HL-60/S4 (cell line): ENCODE results near the gene HSH2D.
"Not testable (repeated sequence)": the region's sequence is repeated elsewhere in the genome, so short reads cannot be mapped to it uniquely, and the experiment has no call there.

Experiments used
- in situ Hi-C: fragments of 300-500 bp; cut with MboI; formaldehyde crosslinking; loops from 2 replicates; pipeline ENCODE4 v1.14.3; 2022; ENCODE audit warnings: low sequenced_read_pairs

HSH2D gene

DNA sequence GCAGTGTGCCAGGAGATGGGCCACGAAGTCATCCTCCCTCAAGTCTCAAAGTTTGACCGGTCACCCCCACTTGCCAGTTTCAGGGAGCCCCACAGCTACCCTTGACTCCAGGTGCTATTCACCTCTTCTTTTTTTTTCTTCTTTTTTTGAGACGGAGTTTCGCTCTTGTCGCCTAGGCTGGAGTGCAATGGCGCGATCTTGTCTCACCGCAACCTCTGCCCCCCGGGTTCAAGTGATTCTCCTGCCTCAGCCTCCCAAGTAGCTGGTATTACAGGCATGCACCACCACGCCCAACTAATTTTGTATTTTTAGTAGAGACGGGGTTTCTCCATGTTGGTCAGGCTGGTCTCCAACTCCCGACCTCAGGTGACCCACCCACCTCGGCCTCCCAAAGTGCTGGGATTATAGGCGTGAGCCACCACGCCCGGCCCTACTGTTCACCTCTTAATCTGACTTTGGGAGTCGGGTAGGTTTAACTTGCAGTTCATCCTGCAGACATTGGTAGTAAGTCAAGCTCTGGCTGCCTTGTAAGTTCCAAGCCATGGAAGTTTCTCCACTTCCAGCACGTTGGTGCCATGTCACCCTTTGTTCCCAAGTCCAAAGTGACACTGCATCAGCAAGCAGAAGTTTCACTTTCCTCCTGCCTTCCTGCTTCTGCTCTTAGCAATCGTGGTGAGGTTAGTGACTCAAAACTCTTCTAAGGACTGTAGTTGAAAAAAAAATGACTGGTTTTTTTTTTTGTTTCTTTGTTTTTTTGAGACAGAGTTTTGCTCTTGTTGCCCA lies 24.2 kb upstream of the HSH2D start:
- in situ Hi-C loops = not testable (repeated sequence)

DNA sequence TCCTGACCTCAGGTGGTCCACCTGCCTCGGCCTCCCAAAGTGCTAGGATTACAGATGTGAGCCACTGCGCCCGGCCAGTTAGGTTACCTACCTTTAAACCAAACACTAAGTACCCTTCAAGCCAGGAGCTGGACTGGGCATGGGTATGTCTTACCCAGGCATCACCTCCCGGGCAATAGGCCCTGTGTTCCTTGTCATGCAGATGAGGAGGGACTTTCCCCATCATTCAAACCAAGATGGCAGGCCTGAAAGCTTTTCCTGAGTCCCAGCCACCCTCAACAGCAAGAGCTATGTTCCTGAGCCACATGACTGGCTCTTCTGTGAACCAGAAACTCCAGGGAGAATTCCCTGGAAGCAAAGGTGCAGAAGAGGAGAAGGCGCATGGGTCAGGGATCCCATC lies 22.3 kb upstream of the HSH2D start:
- in situ Hi-C loops = no loop called here

DNA sequence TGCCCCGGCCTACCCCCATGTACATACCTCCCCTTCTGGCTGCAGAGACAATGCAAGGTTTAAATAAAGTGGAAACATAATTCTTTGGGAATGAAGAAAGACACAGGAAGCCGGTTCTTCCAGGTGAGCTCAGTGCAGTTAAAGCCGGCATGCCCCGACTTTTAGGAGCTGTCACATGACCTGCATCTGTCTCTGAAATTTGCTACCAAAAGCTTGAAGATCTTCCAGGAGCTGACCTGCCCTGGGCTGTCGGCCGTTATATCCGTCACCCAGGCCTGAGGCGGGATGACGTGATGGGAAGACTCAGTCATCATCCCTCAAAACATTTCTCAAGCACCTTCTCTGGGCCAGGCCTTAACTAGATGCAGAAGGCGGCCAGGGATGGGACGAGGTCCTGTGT lies 21.5 kb upstream of the HSH2D start:
- in situ Hi-C loops = no loop called here

DNA sequence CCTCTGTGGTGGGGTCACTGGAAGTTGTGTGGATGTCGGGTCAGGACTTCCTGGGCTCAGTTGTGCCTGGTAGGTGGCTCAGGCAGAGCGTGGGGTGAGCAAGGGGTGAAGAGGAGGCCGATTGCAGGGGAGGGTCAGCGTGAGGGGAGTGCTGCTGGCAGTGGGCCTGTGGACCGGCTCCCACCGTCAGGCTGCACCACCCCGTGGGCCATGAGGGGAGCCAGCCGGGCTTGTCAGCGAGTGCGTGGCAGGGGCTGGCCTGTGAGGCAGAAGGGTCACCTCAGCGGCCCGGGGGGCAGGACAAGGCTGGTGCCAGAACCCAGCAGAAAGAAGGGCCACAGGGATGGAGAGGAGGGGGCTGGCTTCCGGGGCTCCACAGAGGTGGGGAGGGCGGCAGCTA lies 18.5 kb upstream of the HSH2D start:
- in situ Hi-C loops = no loop called here

DNA sequence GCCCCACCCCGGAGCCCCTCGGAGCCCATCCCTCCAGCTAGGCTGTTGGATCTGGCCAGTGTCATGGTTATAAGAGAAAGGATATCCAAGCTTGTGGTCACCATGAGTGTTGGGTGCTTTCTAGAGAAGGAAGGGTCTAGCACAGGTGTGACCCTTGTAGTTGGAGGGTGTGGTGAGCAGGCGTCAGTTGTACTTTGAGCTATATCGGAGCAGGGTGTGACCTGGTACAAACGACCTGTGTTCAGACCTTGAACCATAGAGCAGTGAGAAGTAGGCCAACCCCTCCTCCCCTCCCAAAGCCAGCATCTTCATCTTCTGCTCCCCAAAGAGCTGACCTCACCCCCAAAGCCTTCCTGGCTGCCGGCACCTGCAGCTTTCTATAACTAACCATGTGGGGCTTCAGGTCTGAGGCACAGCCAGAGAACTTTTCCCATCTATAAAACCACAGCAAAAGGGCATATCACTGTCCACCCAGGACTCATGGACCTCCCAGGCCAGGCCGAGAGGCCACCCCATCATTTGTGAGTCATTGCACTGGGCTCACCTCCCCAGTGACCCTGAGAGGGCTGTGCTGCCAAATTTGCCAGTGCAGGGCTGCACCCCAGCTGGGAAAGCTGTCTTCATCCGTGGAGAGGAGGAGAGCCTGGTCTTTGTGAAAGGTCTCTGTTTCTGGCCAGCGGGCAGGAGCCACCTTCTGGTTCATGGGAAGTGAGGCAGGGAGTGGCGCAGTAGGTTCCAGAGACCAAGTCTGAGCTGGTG lies 17.6 kb upstream of the HSH2D start:
- in situ Hi-C loops = no loop called here

DNA sequence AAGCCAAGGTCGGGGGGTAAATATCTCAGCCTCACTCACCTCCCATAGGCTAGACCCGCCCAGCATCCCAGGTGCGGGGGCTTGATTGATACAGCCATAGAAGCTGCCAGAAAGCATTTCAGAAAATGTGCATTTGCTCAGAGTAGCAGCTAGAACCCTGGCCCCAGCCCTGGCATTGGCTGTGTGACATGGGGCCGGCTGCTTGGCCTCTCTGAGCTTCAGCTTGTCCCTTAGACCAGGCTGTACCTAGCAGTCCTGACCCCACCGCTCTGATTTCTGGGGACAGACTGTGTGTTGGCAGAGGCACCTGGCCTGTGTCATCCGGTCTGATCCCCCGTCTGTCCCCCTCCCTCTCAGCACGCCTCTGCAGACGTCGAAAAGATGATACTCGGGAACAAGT lies 16.4 kb upstream of the HSH2D start:
- in situ Hi-C loops = no loop called here

DNA sequence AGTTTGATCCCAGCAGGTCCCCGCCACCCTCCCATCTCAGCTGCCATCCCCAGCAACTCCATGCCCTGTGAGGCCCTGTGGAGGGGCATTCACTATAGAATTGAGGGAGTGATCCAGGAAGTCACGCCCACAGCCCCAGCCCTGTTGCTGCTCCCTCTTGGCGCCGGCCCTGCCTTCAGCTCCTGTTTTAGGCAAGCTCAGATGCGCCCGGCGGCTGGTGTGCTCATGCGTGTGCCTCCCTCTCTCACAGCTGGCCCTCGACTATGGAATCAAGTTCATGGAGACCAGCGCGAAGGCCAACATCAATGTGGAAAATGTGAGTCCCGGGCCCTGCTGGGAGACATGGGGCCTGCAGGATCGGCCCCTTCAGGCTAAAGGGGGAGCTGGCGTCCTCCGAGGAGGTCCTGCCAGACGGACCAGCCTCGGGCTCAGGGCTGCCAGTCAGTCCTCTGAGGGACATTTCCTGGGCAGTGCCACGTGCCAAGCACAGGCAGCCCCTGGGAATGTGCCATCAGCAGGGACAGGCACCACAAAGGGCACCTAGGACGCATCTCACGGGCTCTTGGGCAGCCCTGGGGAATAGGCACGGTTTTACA lies 15.6 kb upstream of the HSH2D start:
- in situ Hi-C loops = no loop called here

DNA sequence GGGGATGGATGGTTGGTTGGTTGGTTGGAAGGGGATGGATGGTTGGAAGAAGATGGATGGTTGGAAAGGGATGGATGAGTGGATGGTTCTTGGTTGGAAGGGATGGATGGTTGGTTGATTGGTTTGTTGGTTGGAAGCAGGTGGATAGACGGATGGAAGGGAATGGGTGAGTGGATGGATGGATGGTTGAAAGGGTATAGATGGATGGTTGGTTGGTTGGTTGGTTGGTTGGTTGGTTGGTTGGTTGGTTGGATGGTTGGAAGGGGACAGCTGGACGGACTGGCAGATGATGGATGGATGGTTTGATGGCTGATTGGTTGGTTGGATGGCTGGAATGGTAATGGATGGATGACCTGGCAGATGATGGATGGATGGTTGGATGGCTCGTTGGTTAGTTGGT lies 11.8 kb upstream of the HSH2D start:
- in situ Hi-C loops = no loop called here

DNA sequence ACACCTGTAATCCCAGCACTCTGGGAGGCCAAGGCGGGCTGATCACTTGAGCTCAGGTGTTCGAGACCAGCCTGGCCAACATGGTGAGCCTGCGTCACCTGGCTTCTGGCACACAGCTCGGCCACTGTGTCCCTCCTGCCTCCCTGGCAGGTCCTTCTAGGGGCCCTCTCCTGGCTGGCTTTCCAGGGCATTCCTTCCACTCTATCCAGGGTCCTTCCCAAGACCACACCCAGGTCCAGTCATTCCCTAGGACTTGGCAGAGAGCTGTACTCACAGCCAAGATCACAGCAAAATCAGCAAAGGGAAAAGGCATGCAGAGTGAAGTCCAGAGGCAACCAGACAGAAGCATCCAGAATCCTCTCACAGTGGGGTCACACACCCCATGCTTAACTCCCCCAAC lies 9.7 kb upstream of the HSH2D start:
- in situ Hi-C loops = no loop called here

DNA sequence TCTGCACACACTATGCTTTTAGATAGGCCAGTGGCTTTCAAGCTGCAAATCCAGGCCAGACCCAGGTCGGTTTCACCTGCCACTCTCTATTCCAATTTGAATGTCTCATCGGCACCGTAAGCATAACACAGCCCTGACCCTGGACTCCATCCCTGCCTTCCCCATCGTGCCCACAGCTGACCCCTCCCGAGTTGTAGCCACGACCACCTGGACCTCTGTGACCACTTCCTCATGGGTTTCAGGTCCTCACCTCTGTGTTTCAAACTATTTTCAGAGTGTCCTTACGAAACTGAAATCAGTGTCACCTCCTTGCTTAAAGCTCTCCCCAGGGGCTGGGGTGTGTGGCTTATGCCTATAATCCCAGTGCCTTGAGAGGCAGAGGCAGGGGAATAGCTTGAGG lies 9.0 kb upstream of the HSH2D start:
- in situ Hi-C loops = no loop called here

DNA sequence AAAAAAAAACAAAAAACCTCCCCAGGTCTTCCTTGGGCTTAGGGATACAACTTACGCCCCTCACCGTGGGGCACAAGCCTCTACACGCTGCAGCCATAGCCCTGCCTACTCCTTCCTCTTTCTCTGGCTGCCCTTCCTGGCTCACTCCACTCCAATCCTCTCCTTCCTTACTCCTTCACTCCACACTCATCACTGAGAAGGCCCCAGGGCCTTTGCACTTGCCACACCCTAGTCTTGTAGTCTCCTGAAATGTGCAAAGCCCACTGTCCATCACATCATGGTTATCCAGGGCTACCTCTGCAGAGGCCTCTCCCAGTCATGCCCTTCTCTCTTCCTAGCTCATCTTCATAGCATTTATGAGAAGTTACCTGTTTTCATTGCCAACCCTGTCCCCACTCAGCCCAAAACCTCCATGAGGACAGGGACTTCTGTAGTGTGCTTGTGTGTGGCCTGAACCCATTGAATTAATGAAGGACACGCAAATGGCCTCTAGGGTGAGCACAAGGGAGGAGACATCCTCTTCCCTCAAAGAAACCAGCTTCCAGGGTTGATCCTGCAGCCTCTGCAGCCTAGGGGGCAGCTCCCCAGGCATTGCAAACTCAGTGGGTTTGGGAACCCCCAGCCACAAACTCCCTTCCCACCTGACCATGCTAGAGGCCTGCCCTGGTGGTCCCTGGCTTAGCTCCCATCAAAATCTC lies 7.9 kb upstream of the HSH2D start:
- in situ Hi-C loops = no loop called here

DNA sequence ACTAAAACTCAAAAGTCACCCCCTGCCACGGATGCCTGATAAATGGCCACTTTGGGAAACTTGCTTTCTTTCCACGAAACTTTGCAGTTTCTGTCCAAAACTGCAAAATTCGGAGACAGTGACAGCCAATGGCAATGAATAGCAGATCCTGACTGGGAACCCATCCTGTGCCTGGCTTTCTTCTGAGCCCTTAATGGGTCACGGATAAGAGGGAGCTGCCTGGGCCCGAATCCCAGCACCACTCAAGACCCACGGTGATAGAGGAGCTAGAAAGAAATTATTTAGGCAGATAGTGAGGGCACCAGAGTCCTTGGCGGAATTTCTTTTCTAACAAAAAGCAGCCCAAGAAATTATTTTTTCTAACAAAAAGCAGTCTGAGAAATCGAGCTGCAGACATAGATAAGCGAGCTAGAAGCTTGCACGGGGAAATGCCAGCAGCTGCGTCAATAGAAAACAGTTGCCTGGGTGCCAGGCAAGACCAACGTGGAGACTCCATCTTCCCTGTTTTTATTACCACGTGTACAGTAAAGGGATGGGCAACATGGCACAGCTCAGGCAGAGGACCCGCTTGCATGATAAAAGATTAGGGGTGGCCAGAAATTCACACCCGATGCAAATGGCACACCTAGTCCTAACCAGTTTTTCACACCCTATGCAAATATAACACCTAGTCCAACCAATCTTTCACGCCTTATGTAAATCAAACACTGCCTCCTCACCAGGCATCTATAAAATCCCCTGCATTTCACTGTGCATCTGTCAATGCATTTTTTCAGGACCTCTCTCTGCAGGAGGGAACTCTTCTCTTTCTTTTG lies 7.1 kb upstream of the HSH2D start:
- in situ Hi-C loops = no loop called here

DNA sequence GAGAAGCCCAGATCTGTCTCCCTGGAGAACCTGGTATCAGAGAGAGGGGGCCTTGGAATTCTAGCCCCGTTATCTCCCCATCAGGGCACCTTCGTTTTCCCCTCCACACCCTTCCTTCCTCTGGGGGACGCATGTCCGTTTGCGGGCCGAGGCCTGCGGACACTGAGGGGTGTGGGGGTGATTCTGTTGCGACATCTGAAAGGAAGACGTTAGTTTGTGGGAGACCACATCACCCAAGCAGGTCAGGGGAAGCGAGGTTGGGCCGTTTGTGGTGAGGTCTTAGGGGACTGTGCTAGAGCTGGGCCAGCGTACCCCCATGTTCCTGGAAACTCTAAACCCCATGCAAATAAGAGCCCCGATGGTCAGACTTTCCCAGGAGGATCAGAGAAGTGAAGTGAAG lies 3.7 kb upstream of the HSH2D start:
- in situ Hi-C loops = no loop called here

DNA sequence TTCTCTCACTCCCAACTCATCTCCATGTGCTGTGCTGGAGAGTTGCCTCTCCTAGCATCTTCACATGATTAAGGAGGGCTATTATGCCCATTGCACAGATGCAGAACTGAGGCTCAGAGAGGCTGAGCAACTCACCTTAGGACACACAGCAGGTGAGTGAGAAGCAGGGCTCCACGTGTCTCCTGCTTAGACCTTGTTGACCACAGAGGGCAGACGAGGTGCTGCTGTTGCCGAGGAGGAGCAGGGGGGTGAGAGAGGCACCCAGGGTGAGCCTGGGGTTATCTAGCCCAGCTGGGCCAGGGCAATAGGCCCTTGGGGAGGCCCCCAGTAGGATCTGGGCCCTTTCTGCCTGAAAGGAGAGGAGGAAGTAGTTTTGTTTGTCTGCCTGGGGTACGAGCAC lies 2.4 kb upstream of the HSH2D start:
- in situ Hi-C loops = no loop called here

DNA sequence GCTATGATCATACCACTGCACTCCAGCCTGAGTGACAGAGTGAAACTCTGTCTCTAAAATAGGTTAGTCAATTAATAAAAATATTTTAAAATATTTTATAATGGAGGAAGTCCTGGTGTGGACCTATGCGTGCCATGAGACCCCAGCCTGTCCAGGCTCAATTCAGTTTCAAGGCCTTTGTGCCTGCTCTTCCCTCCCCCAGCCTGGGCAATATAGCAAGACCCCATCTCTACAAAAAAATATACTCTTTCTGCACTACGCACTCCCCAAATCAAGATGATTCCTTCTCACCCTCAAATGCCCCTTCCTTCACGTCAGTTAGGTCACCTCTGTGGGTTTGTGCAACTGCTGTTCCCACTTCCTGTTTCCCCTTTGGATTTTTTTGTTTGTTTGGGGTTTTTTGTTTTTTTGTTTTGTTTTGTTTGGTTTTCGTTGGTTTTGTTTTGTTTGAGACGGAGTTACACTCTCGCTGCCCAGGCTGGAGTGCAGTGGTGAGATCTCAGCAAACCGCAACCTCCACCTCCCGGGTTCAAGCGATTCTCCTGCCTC lies 1.4 kb upstream of the HSH2D start:
- in situ Hi-C loops = no loop called here

DNA sequence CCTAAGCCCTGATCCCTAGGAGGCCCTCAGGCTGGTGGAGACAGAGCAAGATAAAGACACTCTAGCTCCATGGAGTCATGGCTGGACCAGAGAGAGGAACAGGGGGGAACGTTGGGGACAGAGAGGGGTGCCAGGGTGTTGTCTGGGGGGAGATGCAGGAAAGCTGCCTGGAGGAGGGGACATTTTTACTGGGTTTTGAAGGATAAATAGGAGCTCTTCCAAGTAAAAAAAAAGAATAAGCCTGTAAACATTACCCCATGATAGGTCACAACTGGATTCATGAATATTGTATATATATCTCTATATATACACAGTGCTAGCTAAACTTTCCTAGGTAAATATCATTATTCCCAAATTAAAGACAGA lies 714 bp downstream of the HSH2D start:
- in situ Hi-C loops = no loop called here

DNA sequence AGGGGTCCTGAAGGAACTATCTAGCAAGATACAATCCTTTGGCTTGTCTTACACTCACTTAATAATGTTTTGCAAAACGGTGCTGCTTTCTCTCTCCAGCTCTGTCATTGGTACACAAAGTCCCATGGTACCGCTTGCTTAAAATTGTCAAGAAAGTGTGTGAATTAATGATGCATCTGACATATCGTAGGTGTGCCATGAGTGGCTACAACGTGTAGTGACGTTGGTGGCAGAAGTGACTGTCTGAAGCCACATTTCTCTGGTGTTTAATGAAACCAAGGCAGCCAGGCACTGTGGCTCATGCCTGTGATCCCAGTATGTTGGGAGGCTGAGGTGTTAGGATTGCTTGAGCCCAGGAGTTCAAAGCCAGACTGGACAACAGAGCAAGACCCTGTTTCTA lies 2.6 kb downstream of the HSH2D start:
- in situ Hi-C loops = no loop called here

DNA sequence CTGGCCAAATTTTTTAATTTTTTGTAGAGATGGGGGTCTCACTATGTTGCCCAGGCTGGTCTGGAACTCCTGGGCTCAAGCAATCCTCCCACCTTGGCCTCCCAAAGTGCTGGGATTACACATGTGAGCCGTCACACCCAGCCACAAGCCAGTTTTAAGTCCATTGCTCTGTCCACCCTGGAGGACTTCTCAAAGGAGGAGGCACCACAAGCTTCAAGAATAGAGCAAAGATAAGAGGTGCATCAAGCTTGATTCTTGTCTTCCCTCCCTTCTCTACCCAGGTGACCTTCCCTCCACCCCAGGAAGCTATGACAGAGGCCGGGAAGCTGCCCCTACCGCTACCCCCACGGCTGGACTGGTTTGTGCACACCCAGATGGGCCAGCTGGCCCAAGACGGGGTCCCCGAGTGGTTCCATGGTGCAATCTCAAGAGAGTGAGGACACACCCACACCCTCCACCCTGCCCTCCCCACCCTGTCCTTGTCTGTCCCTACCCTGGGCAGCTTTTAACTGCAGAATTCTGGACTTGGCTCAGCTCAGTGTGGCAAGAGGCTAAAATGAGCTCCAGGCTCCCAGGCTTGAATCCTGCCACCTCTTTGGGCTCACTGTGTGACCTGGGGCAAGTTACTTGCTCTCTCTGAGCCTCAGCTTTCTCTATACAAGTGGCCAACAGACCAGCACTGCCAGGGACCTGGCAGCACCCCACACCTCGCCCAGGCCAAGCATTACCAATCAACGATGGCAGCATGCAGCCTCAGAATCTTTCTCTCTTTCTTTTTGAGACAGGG lies 5.2 kb downstream of the HSH2D start:
- in situ Hi-C loops = no loop called here

DNA sequence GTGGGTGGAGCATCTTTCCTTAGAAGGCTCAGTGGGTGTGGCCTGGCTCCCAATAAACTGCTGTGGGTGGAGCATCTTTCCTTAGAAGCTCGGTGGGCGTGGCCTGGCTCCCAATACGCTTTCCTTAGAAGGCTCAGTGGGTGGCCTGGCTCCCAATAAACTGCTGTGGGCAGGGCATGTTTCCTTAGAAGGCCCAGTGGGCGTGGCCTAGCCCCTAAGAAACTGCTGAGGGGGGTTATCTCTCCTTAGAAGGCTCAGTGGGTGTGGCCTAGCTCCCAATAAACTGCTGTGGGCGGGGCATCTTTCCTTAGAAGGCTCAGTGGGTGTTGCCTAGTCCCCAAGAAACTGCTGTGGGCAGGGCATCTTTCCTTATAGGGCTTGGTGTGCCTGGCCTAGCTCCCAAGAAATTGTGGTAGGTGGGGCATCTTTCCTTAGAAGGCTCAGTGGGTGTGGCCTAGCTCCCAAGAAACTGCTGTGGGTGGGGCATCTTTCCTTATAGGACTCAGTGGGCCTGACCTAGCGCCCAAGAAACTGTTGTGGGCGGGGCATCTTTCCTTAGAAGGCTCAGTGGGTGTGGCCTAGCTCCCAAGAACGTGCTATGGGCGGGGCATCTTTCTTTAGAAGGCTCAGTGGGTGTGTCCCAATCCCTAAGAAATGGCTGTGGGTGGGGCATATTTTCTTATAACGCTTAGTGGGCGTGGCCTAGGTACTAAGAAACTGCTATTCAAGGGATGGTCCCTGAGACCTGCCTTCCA lies 10.3 kb downstream of the HSH2D start:
- in situ Hi-C loops = no loop called here
